Measurements from ENCODE around the gene FAF2.
"Not testable (repeated sequence)": the region's sequence is repeated elsewhere in the genome, so short reads cannot be mapped to it uniquely, and the experiment has no call there.

Gene FAF2

GRCh38 chr5:176481711-176482110, 33.5 kb downstream of the FAF2 start:
- Histone ChIP-seq H2BK12ac (ENCODE audit: low read length) (no peak overlapping the region), H4K8ac (ENCODE audit: low read depth, low read length) (no peak overlapping the region), H3K4me3 (ENCODE audit: low read depth, low read length) (no peak overlapping the region), H3K14ac (ENCODE audit: low read length) (no peak overlapping the region), H3K79me1 (ENCODE audit: low read length) (no peaks in the 10 kb centered on the region), H3K27ac (ENCODE audit: low read depth, low read length) (no peak overlapping the region), H3K79me2 (ENCODE audit: control insufficient read depth, insufficient read depth, low read length, poor library complexity) (no peaks in the 10 kb centered on the region), H3K9me3 (ENCODE audit: insufficient read depth, low read depth, low read length) (no peaks in the 10 kb centered on the region), H3K9ac (ENCODE audit: low read length) (no peak overlapping the region), H4K91ac (ENCODE audit: low read depth, low read length) (no peak overlapping the region), H3K4ac (ENCODE audit: low read depth, low read length) (no peak overlapping the region), H3K27me3 (ENCODE audit: insufficient read depth, low read length) (no peaks in the 10 kb centered on the region), H2BK5ac (ENCODE audit: low read depth, low read length, poor library complexity) (no peak overlapping the region), H2BK120ac (ENCODE audit: insufficient read depth, low read length, poor library complexity) (no peak overlapping the region), H3K36me3 (ENCODE audit: control insufficient read depth in 1 of 2, insufficient read depth in 2 of 2, low read length in 2 of 2) (peaks cover 22 to 23% of the 10 kb centered on the region in 2 experiments), H4K12ac (ENCODE audit: low read depth, low read length) (no peak overlapping the region), H2AFZ (ENCODE audit: insufficient read depth, low read length, poor library complexity) (no peak overlapping the region), H3K4me2 (ENCODE audit: low read length) (no peak overlapping the region), H3K4me1 (ENCODE audit: control insufficient read depth in 1 of 2, insufficient read depth in 2 of 2, low read length in 2 of 2) (peaks cover 0 to 3% of the 10 kb centered on the region in 2 experiments), H3K23ac (ENCODE audit: low read length) (no peak overlapping the region), H2AK5ac (ENCODE audit: low read length) (no peak overlapping the region), H3K18ac (ENCODE audit: low read length) (no peak overlapping the region)
- no peak for DNase-seq
- no CpG with 5 or more reads among the region's 4 CpGs for WGBS (ENCODE audit: extremely low coverage, insufficient coverage, insufficient read length)

- no peak overlapping the region for H3K23ac ChIP-seq (ENCODE audit: low read length)
- no peak overlapping the region for H2BK12ac ChIP-seq (ENCODE audit: low read length)
- no peak overlapping the region for H4K91ac ChIP-seq (ENCODE audit: low read depth, low read length)
- H3K4me2 ChIP-seq (ENCODE audit: low read length): no peak overlapping the region
- H3K36me3 ChIP-seq (ENCODE audit: control insufficient read depth in 1 of 2, insufficient read depth in 2 of 2, low read length in 2 of 2): peaks cover 23 to 32% of the 10 kb centered on the region in 2 experiments
- H3K18ac ChIP-seq (ENCODE audit: low read length): no peak overlapping the region
- no peak overlapping the region for H3K14ac ChIP-seq (ENCODE audit: low read length)
- H3K9me3 ChIP-seq (ENCODE audit: insufficient read depth, low read depth, low read length): no peaks in the 10 kb centered on the region
- H3K4me3 ChIP-seq (ENCODE audit: low read depth, low read length): no peak overlapping the region
- H3K27ac ChIP-seq (ENCODE audit: low read depth, low read length): no peak overlapping the region
- H2BK120ac ChIP-seq (ENCODE audit: insufficient read depth, low read length, poor library complexity): no peak overlapping the region
- no peaks in the 10 kb centered on the region for H3K79me1 ChIP-seq (ENCODE audit: low read length)
- H3K27me3 ChIP-seq (ENCODE audit: insufficient read depth, low read length): no peaks in the 10 kb centered on the region
- no peak overlapping the region for H4K8ac ChIP-seq (ENCODE audit: low read depth, low read length)
- no CpG with 5 or more reads among the region's 2 CpGs for WGBS (ENCODE audit: extremely low coverage, insufficient coverage, insufficient read length)
- no peak overlapping the region for H4K12ac ChIP-seq (ENCODE audit: low read depth, low read length)
- H3K79me2 ChIP-seq (ENCODE audit: control insufficient read depth, insufficient read depth, low read length, poor library complexity): no peaks in the 10 kb centered on the region
- no peak overlapping the region for H3K9ac ChIP-seq (ENCODE audit: low read length)
- peaks cover 0 to 3% of the 10 kb centered on the region in 2 experiments for H3K4me1 ChIP-seq (ENCODE audit: control insufficient read depth in 1 of 2, insufficient read depth in 2 of 2, low read length in 2 of 2)
- DNase-seq: no peak
- no peak overlapping the region for H2AK5ac ChIP-seq (ENCODE audit: low read length)
- no peak overlapping the region for H2BK5ac ChIP-seq (ENCODE audit: low read depth, low read length, poor library complexity)
- no peak overlapping the region for H2AFZ ChIP-seq (ENCODE audit: insufficient read depth, low read length, poor library complexity)
- H3K4ac ChIP-seq (ENCODE audit: low read depth, low read length): no peak overlapping the region
These were observed 37.0 kb downstream of the FAF2 start for GRCh38 chr5:176485176-176485575.

GRCh38 chr5:176486189-176486757, 38.1 kb downstream of the FAF2 start:
- H3K27me3 ChIP-seq (ENCODE audit: insufficient read depth, low read length): no peaks in the 10 kb centered on the region
- no peak overlapping the region for H2BK5ac ChIP-seq (ENCODE audit: low read depth, low read length, poor library complexity)
- H3K4ac ChIP-seq (ENCODE audit: low read depth, low read length): no peak overlapping the region
- H3K4me3 ChIP-seq (ENCODE audit: low read depth, low read length): no peak overlapping the region
- no peaks in the 10 kb centered on the region for H3K9me3 ChIP-seq (ENCODE audit: insufficient read depth, low read depth, low read length)
- no peak overlapping the region for H3K23ac ChIP-seq (ENCODE audit: low read length)
- H2BK120ac ChIP-seq (ENCODE audit: insufficient read depth, low read length, poor library complexity): no peak overlapping the region
- no peak overlapping the region for H3K14ac ChIP-seq (ENCODE audit: low read length)
- H2AFZ ChIP-seq (ENCODE audit: insufficient read depth, low read length, poor library complexity): no peak overlapping the region
- no peak overlapping the region for H2AK5ac ChIP-seq (ENCODE audit: low read length)
- no peak overlapping the region for H3K4me2 ChIP-seq (ENCODE audit: low read length)
- WGBS (ENCODE audit: extremely low coverage, insufficient coverage, insufficient read length): no CpG with 5 or more reads among the region's 7 CpGs
- H3K79me1 ChIP-seq (ENCODE audit: low read length): no peaks in the 10 kb centered on the region
- H3K79me2 ChIP-seq (ENCODE audit: control insufficient read depth, insufficient read depth, low read length, poor library complexity): no peaks in the 10 kb centered on the region
- no peak for DNase-seq
- peaks cover 17 to 30% of the 10 kb centered on the region in 2 experiments for H3K36me3 ChIP-seq (ENCODE audit: control insufficient read depth in 1 of 2, insufficient read depth in 2 of 2, low read length in 2 of 2)
- no peak overlapping the region for H2BK12ac ChIP-seq (ENCODE audit: low read length)
- no peak overlapping the region for H3K18ac ChIP-seq (ENCODE audit: low read length)
- H4K8ac ChIP-seq (ENCODE audit: low read depth, low read length): no peak overlapping the region
- H3K4me1 ChIP-seq (ENCODE audit: control insufficient read depth in 1 of 2, insufficient read depth in 2 of 2, low read length in 2 of 2): peaks cover 0 to 3% of the 10 kb centered on the region in 2 experiments
- H3K9ac ChIP-seq (ENCODE audit: low read length): peak overlapping the region; percentile 25
- no peak overlapping the region for H3K27ac ChIP-seq (ENCODE audit: low read depth, low read length)
- H4K91ac ChIP-seq (ENCODE audit: low read depth, low read length): no peak overlapping the region
- no peak overlapping the region for H4K12ac ChIP-seq (ENCODE audit: low read depth, low read length)

GRCh38 chr5:176487160-176487559, 39.0 kb downstream of the FAF2 start:
- not testable (repeated sequence) for H4K12ac ChIP-seq (ENCODE audit: low read depth, low read length); H3K4me3 ChIP-seq (ENCODE audit: low read depth, low read length); H3K9me3 ChIP-seq (ENCODE audit: insufficient read depth, low read depth, low read length); H4K8ac ChIP-seq (ENCODE audit: low read depth, low read length); H3K27me3 ChIP-seq (ENCODE audit: insufficient read depth, low read length); H3K4me2 ChIP-seq (ENCODE audit: low read length); H3K79me2 ChIP-seq (ENCODE audit: control insufficient read depth, insufficient read depth, low read length, poor library complexity); H3K4me1 ChIP-seq (ENCODE audit: control insufficient read depth in 1 of 2, insufficient read depth in 2 of 2, low read length in 2 of 2); H3K14ac ChIP-seq (ENCODE audit: low read length); H3K9ac ChIP-seq (ENCODE audit: low read length); H2BK12ac ChIP-seq (ENCODE audit: low read length); H3K27ac ChIP-seq (ENCODE audit: low read depth, low read length); H3K4ac ChIP-seq (ENCODE audit: low read depth, low read length); H3K23ac ChIP-seq (ENCODE audit: low read length); H2BK120ac ChIP-seq (ENCODE audit: insufficient read depth, low read length, poor library complexity); H4K91ac ChIP-seq (ENCODE audit: low read depth, low read length); H2AFZ ChIP-seq (ENCODE audit: insufficient read depth, low read length, poor library complexity); H3K18ac ChIP-seq (ENCODE audit: low read length); H3K79me1 ChIP-seq (ENCODE audit: low read length); H2BK5ac ChIP-seq (ENCODE audit: low read depth, low read length, poor library complexity); H2AK5ac ChIP-seq (ENCODE audit: low read length); DNase-seq
- no CpG with 5 or more reads among the region's 4 CpGs for WGBS (ENCODE audit: extremely low coverage, insufficient coverage, insufficient read length)
- peaks cover 18 to 35% of the 10 kb centered on the region in 2 experiments for H3K36me3 ChIP-seq (ENCODE audit: control insufficient read depth in 1 of 2, insufficient read depth in 2 of 2, low read length in 2 of 2)
